Type B pancreatic cell (in vitro differentiated cells): ENCODE results near the gene PDCD1. TPM values are rescaled to one million over a fixed set of nuclear protein-coding genes. Genes with fewer than 3 reads are reported as not detected.

ENCODE experiments used
- DNase-seq: peaks from one replicate; pipeline ENCODE4 v3.0.0; 2021; ENCODE audit warnings: mixed read lengths; ENCODE audit not compliant: unreplicated experiment; ENCODE audit errors: extremely low spot score
- H3K27ac Mint-ChIP-seq: 2 replicates; pipeline ENCODE4 v1.8.0; 2021; ENCODE audit warnings: mild to moderate bottlenecking, mixed read lengths
- H3K27me3 Mint-ChIP-seq: 2 replicates; pipeline ENCODE4 v1.8.0; 2021; ENCODE audit warnings: mixed read lengths
- H3K36me3 Mint-ChIP-seq: 2 replicates; pipeline ENCODE4 v1.8.0; 2021; ENCODE audit warnings: mixed read lengths
- H3K4me1 Mint-ChIP-seq: one replicate; pipeline ENCODE4 v1.8.0; 2021; ENCODE audit warnings: mixed read lengths; ENCODE audit not compliant: unreplicated experiment
- H3K4me3 Mint-ChIP-seq: 2 replicates; pipeline ENCODE4 v1.8.0; 2021; ENCODE audit warnings: mild to moderate bottlenecking, mixed read lengths
- H3K9me3 Mint-ChIP-seq: 2 replicates; pipeline ENCODE4 v1.8.0; 2021; ENCODE audit warnings: mixed read lengths
- total RNA-seq: library from RNA; stranded (reverse); gene quantifications from 2 replicates; pipeline ENCODE4 v1.2.1, GENCODE V29; 2021; ENCODE audit warnings: low replicate concordance
- TF ChIP-seq, protein P1 (sequence below): fragments of 200-600 bp; sonication (generic); conservative IDR thresholded peaks from 2 replicates; pipeline ENCODE4 v1.5.0; 2021; ENCODE audit warnings: antibody characterized with exemption, mild to moderate bottlenecking

The PDCD1 gene
- total RNA-seq, 1 donor from 2014 or later, result not detected

DNA sequence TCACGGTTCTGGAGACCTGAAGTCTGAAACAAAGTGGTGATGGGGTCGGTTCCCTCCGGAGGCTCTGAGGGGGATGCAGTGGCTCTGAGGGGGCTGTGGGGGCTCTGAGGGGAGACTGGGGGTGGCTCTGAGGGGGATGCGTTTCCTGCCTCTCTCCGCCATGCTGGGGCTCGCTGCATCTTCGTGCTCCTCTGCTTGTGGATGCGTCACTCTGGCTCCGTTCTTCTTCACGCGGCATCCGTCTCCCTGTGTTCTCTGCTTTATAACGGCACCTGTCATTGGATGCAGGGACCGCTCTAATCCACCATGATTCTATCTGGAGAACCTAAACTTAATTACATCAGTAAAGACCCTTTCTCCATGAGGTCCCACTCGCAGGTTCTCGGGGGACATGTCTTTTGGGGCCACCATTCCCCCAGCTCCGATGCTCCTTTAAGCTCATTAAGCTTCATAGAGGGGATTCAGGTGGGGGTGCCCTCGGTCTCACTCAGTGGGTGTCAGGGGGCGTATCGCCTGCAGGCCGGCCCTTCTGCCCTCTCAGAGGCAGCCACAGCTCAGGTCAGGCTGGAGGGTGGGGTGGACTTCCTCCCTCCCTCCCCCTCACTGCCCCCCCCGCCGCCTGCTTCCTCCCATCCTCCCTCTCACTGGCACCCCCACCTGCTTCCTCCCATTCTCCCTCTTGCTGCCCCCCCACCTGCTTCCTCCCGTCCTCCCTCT is 29.3 kb upstream of the PDCD1 start:
- Mint-ChIP-seq H3K9me3 (peaks cover 5% of the 10 kb centered on the region), H3K4me1 (peaks cover 25% of the 10 kb centered on the region), H3K27ac (peak overlapping the region; percentile 58), H3K36me3 (peaks cover 19% of the 10 kb centered on the region), H3K4me3 (no peak overlapping the region), H3K27me3 (no peaks in the 10 kb centered on the region)
- TF ChIP-seq, protein P1, sequence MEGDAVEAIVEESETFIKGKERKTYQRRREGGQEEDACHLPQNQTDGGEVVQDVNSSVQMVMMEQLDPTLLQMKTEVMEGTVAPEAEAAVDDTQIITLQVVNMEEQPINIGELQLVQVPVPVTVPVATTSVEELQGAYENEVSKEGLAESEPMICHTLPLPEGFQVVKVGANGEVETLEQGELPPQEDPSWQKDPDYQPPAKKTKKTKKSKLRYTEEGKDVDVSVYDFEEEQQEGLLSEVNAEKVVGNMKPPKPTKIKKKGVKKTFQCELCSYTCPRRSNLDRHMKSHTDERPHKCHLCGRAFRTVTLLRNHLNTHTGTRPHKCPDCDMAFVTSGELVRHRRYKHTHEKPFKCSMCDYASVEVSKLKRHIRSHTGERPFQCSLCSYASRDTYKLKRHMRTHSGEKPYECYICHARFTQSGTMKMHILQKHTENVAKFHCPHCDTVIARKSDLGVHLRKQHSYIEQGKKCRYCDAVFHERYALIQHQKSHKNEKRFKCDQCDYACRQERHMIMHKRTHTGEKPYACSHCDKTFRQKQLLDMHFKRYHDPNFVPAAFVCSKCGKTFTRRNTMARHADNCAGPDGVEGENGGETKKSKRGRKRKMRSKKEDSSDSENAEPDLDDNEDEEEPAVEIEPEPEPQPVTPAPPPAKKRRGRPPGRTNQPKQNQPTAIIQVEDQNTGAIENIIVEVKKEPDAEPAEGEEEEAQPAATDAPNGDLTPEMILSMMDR, result no peak
- no peak for DNase-seq

DNA sequence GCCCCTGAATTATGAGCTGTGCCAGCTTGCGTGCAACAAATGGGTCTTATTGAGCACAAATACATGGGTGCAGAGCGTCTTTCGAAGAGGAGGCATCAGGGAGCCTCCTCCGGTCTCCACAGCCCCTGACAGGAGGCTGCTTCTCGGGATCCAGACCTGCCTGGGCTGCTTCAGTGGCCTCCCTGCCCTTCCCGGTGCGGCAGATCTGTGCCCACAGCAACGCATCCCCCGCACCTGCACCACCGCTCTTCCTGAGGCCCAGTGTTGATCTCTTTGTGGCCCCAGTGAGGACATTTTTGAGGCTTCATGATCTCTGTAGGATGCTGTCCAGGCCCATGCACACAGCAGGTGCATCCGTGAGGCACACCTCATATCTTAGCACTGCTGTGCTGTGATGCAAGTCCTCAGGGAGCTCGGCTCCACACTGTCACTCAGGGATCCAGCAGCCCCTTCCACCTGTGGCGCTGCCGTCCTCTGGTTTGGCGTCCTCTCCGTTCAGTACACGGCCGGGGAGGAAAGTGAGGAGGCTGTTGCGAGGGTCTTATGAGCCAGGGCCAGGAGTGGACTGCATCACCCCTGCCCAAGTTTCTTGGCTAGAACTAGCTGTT is 28.2 kb upstream of the PDCD1 start:
- Mint-ChIP-seq H3K27me3 (no peaks in the 10 kb centered on the region), H3K36me3 (peaks cover 19% of the 10 kb centered on the region), H3K27ac (no peak overlapping the region), H3K4me1 (peaks cover 28% of the 10 kb centered on the region), H3K9me3 (peaks cover 5% of the 10 kb centered on the region), H3K4me3 (no peak overlapping the region)
- DNase-seq, result no peak
- TF ChIP-seq, protein P1, result no peak

DNA sequence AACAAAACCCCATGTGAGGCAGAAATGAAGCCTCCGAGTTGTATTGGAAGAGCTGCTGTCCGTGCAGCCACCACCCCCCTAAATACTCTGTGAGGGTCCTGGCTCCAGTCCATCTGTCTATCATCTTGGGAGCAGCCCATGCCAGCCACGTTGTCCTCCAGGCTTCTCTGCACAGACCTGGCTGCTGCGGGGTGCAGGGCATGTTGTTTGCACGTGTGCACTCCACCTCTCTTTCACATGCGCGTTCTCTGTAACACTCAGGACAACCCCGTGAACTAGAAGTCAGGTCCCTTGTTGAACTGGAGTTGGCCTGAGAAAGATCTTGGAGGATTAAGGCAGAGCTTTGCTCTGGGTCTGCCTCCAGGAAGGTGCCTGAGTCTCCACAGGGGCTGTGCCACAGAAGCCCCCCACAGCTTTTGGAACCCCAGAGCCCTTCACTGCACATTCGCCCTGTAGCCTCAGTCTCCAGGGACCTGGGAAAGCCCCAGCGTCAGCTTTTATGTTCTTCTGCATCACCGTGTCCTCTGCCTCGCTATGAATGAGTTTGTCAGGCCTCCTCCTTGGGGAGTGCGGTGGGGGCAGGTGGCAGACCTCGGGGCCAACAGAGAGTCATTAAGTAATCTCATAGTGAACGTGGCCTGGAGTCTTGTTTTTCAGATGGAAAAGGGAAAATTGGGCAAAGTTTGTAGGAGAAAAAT is 27.4 kb upstream of the PDCD1 start:
- peaks cover 29% of the 10 kb centered on the region for H3K4me1 Mint-ChIP-seq
- H3K36me3 Mint-ChIP-seq, result peaks cover 19% of the 10 kb centered on the region
- peak overlapping the region; percentile 34 for H3K27ac Mint-ChIP-seq
- TF ChIP-seq, protein P1, result no peak
- peak overlapping the region; percentile 53 for H3K4me3 Mint-ChIP-seq
- DNase-seq, result no peak
- H3K9me3 Mint-ChIP-seq, result peaks cover 5% of the 10 kb centered on the region
- H3K27me3 Mint-ChIP-seq, result no peaks in the 10 kb centered on the region

DNA sequence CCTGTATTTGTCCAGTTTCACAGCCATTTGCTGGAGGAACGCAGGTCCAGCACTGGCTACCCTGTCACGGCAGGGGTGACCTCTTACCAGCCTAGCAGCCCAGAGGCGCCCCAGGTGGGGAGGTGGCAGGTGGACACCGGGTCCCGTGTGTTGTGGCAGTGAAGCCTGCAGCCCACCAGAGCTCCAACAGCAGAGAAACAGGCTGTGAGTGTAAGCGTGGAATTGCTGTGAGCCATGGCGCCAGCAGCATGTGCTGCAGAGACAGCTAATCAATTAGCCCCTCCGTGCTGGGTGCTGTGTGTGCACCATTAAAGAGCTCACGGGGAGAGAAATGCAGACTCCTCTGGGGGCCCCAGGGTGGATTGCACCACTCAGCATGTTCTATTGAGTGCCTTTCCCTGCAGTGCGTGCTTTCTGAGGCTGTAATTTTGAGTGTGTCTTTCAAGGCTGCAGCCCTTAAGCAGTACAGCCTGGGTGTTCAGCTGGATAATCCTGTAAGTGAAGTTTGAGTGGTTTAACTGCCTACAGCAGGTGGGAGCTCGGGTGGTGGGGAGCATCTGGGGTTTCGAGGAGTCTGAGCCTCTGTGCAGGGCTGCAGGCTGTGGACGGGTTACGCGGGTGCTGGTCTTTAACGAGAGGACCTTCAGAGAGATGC is 26.7 kb upstream of the PDCD1 start:
- Mint-ChIP-seq H3K9me3 (peaks cover 5% of the 10 kb centered on the region), H3K27me3 (no peaks in the 10 kb centered on the region), H3K27ac (peak overlapping the region; percentile 34), H3K4me3 (peak overlapping the region; percentile 53), H3K36me3 (peaks cover 19% of the 10 kb centered on the region), H3K4me1 (peaks cover 33% of the 10 kb centered on the region)
- no peak for DNase-seq
- TF ChIP-seq, protein P1, result no peak

DNA sequence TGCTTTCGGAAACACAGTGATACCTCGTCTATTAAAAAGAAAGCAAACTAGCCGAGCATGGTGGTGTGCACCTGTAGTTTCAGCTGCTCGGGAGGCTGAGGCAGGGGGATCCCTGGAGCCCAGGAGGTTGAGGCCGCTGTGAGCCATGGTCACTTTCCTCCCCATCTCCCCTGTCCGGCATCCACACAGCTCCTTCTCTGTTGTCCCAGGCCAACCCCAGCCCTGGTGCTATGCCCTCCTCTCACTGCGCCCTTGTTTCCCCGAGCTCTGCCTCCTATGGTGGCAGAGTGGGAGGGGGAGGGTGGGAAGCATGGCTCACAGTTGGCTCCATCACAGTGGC is 26.2 kb upstream of the PDCD1 start:
- H3K27ac Mint-ChIP-seq, result no peak overlapping the region
- H3K4me1 Mint-ChIP-seq, result peaks cover 33% of the 10 kb centered on the region
- DNase-seq, result no peak
- peaks cover 19% of the 10 kb centered on the region for H3K36me3 Mint-ChIP-seq
- H3K9me3 Mint-ChIP-seq, result peaks cover 5% of the 10 kb centered on the region
- H3K27me3 Mint-ChIP-seq, result no peaks in the 10 kb centered on the region
- TF ChIP-seq, protein P1, result no peak
- no peak overlapping the region for H3K4me3 Mint-ChIP-seq
